Raji (cell line): ENCODE results near the gene OR5D13.

ENCODE experiments used
- POLR2A ChIP-seq: IDR thresholded peaks from 2 replicates; pipeline ENCODE4 v1.6.1; 2011; ENCODE audit warnings: low read depth, low read length, control low read depth; ENCODE audit not compliant: insufficient read depth

Gene OR5D13, protein sequence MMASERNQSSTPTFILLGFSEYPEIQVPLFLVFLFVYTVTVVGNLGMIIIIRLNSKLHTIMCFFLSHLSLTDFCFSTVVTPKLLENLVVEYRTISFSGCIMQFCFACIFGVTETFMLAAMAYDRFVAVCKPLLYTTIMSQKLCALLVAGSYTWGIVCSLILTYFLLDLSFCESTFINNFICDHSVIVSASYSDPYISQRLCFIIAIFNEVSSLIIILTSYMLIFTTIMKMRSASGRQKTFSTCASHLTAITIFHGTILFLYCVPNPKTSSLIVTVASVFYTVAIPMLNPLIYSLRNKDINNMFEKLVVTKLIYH

DNA sequence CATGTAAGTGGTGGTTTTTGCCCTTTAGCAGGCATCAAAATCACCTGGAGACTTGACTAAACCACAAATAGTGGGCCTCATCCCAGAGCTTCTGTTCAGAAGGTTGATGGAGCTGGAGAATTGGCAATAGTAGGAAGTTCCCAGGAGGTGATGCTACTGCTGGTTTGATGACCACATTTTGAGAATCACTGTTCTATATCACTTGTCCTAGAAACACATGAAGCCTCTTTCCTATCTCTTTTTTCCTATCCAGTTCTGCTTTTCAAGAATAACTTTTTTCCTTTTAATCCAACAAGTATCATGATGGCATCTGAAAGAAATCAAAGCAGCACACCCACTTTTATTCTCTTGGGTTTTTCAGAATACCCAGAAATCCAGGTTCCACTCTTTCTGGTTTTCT is at the start of gene OR5D13:
Gene OR5D13, plus strand, starts transcription at position 301 of the 400 bp plus-strand sequence. Its CDS starts 0 bp downstream, at position 301.
- TF ChIP-seq POLR2A, result no peak

GRCh38 chr11:55726715-55727324 is 46.4 kb upstream of the OR5D13 start:
- no peak for TF ChIP-seq POLR2A

GRCh38 chr11:55732936-55733335 is 40.3 kb upstream of the OR5D13 start:
- TF ChIP-seq POLR2A, result no peak

DNA sequence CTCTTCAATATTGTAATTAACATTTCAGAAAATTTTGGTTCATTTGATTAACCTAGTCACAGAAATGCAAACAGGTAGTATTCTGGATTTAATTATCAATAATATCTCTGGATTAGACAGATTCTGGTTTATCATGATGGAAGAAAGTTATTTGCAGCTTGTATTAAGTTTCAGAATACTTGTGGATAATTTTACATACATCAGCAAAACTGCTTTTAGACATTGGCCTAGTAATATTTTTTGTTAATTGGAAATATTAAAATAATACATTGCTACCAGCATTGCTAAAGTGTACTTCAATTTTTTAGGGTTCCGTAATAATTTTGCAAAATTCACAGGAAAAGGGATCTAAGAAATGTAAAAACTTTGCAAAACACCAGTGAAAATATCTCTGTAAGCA is 18.4 kb downstream of the OR5D13 start:
- no peak for TF ChIP-seq POLR2A

- no peak for TF ChIP-seq POLR2A
Observed at GRCh38 chr11:55793321-55793720, 20.1 kb downstream of the OR5D13 start.

- TF ChIP-seq POLR2A, result no peak
Observed at GRCh38 chr11:55795256-55795655, 22.0 kb downstream of the OR5D13 start, which contains the start of gene OR5D14. TSS of gene OR5D14 (plus strand) at chr11:55795556. CDS start at chr11:55795556, 0 bp downstream.

GRCh38 chr11:55806248-55806647 is 33.0 kb downstream of the OR5D13 start:
- TF ChIP-seq POLR2A, result no peak

DNA sequence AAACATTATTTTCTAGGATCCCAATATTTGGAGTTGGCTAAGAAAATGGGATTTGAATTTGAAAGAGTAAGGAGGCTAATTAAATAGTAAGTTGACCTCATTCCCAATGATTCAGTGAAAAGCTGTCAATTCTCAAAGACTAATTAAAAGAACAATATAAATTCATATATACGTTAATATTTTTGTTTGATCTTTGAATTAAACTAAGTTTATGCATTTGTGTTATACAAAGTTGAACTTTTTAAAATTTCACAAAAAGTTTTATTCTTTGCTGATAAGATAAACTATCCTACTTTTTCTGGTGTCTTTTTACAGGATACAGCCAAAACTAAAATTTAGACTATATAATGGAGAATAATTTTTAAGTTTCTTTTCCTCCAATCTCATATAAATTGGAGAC is 37.8 kb downstream of the OR5D13 start, which contains the start of gene OR5L1:
Gene OR5L1, plus strand, starts transcription at position 301 of the 400 bp plus-strand sequence. CDS start 100 bp downstream, outside the sequence.
- TF ChIP-seq POLR2A, result no peak

DNA sequence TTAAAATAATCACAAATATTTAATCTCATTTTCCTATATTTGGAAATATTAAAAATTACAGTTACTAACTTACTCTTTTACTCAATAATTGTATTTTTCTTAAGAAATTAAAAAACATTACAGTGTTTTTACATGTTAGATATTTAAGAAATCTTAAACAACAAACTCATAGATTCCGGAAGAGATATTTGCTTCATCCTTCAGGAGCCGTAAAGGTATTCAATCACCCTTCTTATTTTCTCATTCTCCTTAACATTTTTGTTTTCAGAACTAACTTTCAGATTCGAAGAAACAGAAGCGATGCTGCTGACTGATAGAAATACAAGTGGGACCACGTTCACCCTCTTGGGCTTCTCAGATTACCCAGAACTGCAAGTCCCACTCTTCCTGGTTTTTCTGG is 46.1 kb downstream of the OR5D13 start, which contains the start of gene OR5D18:
Gene OR5D18, plus strand, starts transcription at position 301 of the 400 bp plus-strand sequence. Its CDS starts 0 bp downstream, at position 301.
- TF ChIP-seq POLR2A, result no peak
